ENCODE data around the gene DNAJC25.
"Not testable (repeated sequence)": the region's sequence is repeated elsewhere in the genome, so short reads cannot be mapped to it uniquely, and the experiment has no call there.

The DNAJC25 gene

DNA sequence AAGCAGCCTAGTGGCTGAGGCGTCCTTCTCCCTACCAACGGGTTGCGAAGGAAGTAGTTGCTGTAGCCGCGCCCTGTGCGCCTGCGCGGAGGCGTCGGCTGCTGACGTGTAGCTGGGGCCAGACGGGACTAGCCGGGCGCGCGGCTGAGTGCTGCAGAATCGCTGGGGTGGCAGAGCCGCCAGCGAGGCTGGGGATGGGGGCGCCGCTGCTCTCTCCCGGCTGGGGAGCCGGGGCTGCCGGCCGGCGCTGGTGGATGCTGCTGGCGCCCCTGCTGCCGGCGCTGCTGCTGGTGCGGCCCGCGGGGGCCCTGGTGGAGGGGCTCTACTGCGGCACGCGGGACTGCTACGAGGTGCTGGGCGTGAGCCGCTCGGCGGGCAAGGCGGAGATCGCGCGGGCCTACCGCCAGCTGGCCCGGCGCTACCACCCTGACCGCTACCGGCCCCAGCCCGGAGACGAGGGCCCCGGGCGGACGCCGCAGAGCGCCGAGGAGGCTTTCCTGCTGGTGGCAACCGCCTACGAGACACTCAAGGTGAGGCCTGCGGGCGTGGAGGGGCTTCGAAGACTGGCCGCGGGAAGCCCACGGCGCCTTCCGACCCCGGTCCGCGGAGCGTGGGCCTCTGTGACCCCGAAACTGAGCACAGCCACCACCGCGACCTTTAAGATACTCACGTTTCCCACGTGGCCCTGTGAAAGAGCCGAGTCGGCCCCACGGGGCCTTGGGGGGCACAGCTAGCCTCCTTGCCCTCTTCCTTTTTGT is at the start of gene DNAJC25:
Gene DNAJC25, plus strand, starts transcription at position 121 of the 758 bp plus-strand sequence. Its CDS starts 74 bp downstream, at position 195.
- DNase-seq = peak; percentile 86

DNA sequence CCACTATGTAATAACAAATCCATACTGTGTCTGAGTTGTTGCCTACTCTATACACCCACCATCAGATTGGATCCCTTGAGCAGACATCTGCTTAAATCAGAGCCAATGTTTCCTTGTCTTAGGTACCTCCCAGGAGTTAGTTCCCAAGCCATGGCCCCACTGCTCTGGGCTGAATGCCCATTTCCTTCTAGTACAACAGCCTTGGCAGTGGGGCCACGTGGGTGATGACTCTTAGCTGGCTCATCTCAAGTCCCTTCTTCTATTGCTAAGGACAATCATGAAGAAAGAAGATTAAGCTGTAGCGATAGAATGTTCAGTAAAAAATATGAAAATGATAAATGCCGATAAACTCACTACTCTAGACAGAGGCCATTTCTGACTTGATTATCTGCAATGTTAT is 48.2 kb upstream of the DNAJC25 start:
- DNase-seq = no peak

DNA sequence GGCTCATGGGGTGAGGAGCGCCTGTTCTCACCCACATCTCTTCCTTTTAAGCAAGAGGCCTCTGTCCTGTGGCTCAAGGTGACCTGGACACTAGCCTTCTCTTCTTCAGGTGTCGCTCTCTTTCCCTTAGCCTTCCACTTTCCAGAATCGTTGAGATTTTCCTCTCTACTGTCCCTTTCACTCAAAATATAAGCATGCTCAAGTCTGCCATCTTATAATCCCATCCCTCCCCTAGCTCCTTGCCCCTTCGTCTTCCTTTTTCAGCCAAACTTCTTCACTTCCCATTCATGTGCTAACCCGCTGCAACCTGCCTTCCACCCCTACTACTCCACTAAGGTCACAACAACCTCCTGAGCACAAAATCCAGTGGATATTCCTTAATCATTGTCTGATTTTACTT is 44.8 kb upstream of the DNAJC25 start:
- DNase-seq = no peak

DNA sequence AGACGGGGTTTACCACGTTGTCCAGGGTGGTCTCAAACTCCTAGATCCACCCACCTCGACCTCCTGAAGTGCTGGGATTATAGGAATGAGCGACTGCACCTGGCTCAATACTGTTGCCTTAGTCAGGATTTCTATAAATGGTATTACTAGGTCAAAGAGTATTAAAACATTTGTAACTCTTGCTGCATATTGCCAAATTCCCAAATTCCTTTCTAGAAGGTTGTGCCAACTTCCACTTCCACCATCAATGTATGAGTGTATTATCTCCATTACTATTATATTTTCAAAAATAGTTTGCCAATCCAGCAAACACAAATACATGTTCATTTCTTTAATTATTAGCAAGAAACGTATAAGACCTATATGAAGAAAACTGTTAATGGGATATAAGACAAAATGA is 42.3 kb upstream of the DNAJC25 start:
- DNase-seq = no peak

DNA sequence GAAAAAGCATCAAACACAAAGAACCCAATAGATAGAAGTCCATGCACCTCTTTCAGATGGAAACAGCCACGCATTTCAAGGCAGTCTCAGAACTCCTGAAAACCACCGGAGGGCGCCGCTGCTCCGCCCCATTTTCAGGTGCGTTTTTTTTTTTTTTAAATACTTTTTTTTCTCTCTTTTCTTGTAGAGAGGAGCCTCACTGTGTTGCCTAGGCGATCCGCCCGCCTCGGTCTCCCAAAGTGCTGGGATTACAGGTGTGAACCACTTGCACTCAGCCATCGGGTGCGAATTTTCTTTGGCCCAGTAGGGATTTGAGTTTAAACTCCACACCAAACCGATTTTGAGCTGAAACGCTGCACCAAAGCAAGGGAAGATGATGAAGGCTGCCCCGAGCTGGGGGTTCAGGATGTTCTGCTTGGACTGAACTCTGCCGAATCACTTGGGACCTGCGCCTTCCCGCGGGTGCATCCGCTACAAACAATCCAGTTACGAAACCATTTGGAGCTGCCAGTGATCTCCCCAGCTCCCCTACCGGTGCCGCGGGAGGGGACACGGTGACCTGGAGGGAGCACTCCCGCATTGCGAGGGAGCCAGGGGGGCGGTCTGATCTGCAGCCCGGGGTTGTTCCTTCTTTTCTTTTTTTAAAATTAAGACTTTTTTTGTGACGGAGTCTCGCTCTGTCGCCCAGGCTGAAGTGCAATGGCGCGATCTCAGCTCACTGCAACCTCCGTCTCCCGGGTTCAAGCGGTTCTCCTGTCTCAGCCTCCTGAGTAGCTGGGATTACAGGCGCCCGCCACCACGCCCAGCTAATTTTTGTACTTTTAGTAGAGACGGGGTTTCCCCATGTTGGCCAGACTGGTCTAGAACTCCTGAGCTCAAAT is 33.0 kb upstream of the DNAJC25 start:
- DNase-seq = no peak

DNA sequence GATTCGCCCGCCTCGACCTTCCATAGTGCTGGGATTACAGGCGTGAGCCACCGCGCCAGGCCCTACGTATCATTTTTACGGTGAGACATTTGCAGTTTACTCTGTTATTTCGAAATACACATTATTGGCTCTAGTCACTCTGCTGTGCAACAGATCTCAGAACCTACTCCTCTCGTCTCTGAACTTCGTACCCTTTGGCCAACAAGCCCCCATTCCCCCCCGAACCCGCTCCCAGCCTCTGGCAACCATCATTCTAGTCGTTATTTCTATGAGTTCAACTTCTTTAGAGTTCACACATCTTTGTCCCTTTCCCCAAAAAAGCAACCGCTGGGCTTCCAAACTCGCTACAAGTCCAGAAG is 32.4 kb upstream of the DNAJC25 start:
- no peak for DNase-seq

DNA sequence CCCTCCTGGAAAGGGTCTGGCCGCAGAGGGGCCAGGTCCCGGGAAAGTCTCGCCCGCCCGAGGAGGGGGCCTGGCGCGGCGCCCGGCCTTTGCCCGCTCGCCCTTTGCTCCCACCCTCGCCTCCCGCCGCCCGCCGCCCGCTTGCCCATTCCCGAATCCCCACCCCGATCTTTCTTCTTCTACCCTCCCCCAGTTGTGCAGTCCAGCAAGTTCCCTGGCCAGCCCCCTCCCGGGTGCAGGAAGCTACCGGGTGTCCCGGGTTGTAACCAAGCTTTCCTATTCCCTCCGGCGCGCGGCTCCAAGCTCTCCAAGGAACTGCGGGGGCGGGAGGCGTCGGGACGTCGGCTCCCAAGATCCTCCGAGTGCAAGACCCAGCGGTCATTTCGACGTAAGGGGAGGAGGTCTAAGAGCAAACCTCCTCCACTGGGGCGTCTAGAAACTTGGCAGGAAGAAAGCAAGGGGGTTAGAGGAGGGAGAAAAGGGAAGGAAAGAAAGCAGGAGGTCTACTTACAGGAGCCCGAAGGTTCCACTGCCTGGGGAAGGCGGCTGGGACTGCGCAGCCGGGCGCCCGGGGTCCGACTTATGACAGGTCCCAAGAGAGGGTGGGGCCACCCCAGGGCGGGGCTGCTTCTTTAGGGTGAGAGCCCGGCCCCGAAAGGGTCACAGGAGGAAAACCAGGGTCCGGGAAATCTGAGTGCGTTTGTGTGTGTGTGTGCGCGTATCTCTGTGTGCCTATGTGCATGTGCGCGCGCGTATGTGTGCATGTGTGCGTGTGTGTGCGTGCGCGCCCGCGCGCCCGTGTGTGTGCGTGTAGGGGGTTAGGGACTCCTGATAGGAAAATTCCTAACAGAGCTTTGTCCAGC is 31.8 kb upstream of the DNAJC25 start, which contains the start of gene PTGR1:
Gene PTGR1, minus strand, starts transcription at position 556 of the 863 bp plus-strand sequence. CDS start 2,225 bp downstream, outside the sequence.
- DNase-seq = no peak

DNA sequence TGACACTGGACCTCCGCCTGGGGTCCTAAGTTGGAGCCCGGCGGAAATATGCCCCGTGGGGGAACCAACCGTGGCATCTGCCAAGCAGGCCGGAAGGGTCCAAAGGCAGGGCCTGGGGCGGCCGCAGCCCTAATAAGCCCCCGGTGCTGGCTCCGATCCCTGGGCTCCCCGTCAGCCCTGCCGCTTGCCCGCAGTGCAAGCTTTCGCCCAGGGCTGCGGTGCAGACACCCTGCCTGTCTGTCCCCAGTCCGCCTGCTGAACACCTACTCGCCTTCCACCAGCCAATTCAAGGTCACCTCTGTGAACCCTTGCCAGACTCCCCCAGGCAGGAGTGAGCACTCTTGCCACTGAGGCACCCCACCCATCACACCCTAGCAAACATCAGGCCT is 31.2 kb upstream of the DNAJC25 start:
- no peak for DNase-seq

DNA sequence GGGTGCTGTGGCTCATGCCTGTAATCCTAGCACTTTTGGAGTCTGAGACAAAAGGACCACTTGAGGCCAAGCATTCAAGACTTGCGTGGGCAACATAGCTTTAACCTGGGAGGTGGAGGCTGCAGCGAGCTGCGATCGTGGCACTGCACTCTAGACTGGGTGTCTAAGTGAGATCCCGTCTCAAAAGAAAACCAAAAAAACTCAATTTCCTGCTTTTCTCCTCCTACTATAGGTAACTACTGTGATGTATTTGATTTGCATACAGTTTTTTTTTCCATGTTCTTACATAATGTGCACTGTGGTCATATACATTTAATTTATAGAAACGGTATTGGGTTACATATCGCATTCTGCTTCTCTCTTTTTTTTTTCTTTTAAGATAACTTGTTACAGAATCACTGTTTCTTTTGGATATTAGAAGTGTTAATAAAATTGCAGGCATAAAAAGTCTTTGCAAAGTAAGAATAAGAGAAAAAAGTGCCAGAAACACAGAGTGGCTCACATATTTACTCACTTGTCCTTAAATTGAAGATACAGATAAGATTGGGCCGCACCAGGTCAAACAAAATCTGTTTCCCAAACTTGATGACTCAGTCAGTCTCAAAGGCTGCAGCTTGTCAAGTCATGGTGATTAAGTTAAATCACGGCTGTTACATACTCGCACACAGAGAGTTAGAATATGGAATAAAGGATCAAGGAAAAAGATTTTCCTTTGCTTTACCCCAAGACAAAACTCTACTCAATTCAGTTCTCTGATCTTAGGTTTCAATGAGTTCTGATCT is 29.7 kb upstream of the DNAJC25 start:
- DNase-seq = no peak

DNA sequence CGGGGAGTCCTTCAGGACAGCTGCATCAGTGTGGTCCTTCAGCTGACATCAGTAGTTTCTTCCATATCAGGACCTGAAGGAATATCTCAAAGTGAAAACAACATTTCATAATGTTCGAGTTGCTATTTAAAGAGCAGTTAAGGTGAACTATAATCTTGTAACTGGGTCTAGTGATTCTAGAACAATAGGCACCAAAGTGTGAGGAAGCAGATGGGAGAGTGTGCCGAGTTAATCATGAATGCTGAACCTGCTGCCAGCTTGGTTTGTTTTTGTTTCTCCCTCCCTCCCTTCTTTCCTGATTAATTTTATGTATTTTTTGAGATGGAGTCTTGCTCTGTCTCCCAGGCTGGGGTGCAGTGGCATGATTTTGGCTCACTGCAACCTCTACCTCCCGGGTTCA is 28.1 kb upstream of the DNAJC25 start:
- no peak for DNase-seq

DNA sequence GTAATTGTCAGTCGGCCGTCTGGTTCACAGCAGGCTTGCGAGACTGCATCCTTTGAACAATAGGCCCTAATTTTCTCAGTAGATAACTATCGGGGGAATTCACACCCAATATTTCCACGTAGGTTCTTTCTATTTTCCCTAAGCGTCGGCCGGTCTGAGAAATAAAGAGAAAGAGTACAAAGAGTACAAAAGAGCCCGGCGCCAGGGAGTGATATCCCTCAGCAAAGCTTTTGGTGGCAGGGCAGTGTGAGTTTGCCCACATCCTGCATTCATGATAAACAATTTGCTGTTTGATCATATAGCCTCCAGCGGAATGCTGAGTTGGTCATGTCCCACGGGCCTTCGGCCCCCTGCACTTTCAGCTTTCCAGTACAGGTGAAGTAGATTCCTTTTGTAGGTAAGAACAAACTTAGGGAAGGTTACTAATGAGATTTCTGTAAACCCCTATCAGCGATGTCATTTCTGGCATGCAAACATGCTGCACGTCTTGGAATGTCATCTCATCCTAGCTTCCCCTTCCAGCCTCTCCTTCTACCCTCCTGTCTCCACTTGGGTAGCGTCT is 27.0 kb upstream of the DNAJC25 start:
- DNase-seq = no peak

DNA sequence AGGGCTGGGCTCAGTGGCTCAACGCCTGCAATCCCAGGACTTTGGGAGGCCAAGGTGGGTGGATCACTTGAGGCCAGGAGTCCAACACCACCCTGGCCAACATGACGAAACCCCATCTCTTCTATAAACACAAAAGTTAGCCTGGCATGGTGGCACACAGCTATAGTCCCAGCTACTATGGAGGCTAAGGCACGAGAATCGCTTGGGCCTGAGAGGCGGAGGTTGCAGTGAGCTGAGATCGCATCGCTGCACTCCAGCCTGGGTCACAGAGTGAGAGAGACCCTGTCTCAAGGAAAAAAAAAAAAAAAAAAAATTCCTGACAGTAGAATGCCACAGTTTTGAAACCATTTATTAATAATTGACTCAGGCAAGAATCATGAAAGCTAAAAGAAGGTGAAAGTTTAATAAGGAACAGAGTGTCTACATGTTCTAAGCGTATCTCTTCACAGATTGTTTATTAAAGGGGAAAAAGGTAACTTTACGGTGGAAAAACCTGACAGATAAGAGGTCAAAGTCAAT is 26.0 kb upstream of the DNAJC25 start:
- DNase-seq = no peak

DNA sequence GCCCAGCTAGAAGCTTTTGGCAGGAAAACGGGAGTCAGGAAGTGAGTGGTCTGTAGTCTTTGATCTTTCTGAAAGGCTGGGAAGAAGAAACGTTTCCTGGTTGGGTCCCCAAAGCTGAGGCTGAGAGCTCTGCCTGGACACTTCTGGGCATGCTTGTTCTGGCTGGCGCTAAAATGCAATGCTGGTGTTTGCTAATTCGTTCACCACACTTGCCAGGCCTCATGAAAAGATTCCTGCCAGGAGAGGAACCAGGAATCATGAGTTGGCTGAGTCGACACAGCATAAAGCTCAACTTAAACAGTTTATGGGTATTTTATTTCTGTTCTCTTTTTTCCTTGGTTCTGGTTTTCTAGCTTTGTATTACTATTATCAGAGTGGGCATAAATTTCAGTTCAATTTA is 21.0 kb upstream of the DNAJC25 start:
- no peak for DNase-seq

DNA sequence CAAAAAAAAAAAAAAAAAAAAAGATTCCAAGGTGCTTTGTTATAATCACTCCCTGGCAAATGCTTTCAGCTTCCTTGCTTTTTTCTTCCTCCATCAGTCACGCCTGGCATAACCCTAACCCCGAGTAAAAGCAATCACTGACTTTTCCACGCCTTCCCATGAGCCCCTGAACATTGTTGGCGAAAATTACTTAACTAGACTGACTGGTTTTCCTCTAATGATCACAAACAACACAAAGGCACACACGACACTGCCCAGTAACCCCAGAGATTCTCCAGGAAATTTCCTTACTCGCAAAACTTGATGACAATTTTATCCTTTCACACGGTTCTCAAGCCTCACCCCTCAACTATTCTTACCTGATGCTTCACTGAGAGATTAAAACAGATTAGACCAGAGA is 20.3 kb upstream of the DNAJC25 start:
- DNase-seq = no peak

DNA sequence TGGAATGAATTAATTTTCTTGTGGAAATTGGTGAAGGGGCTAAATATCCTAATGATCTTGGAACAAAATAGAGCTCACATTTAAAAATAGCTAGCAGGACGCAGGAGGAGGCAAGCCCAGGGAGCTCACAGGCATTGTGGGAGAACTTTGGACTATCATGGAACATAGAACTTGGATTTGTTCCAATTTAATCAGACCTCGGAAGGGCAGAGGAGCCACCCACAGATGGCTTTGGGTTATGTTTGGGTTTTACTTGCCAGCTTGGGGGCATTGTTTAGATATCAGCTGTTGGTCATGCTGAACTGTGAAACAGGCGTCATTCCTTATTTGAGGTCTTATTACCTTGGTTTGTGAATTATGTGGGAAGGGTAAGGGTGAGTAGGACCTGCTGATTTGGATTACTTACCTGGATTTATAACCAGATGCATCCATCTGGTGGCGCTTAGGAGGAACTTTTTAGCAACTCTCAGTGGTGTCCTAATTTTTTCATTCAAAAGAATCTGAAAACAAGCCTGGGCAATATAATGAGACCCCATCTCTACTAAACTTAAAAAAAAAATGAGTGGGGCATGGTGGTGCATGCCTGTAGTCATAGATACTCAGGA is 17.6 kb upstream of the DNAJC25 start:
- no peak for DNase-seq

DNA sequence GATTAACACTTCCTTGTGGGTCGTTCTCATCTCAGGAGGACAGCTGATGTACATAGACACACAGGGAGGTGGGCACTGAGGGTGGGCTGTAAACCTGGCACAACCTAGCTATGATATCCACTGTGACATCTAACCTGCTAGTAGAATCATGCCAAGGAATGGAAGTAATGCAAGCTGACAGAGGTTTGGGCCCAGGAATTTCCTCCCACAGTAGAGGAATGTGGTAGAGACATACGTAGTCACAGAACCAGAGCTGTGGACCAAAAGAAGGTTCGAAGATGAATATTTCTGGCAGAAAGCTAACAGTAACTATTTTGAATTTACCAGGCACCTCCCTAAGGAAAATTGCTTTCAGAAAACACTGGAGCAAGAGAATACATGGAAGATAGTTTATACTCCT is 15.2 kb upstream of the DNAJC25 start:
- DNase-seq = no peak

DNA sequence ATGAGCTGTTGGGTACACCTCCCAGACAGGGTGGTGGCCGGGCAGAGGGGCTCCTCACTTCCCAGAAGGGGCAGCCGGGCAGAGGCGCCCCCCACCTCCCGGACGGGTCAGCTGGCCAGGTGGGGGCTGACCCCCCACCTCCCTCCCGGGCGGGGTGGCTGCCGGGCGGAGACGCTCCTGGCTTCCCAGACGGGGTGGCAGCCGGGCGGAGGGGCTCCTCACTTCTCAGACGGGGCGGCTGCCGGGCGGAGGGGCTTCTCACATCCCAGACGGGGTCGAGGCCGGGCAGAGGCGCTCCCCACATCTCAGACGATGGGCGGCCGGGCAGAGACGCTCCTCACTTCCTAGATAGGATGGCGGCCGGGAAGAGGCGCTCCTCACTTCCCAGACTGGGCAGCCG is 13.8 kb upstream of the DNAJC25 start:
- not testable (repeated sequence) for DNase-seq

DNA sequence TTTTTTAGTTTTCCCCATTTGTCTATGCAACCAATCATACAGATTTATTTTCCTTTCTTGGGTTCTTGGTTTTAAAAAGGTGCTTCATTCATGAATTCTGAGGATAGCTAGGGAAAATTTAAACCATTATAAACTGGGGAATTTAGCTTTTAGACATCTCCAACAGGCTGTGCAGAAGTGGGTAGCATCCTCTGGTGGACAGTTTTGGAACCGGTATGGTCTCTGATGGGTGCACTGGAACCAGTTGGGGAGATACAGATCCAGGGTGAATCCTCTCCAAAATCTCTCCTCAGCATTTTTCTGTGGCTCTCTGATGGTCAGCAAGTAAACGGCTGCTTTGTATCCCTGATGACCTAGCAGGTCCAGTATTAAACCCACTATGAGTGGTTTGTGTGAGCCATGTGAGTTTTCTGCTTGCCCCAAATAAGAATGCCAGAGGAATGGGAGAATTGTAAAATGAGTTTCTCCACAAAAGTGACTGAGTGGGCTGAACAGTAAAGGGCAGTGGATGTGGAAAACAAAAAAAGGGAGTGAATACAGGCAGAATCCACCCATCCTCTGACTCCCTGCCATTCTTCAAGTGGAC is 9.1 kb upstream of the DNAJC25 start:
- DNase-seq = no peak

DNA sequence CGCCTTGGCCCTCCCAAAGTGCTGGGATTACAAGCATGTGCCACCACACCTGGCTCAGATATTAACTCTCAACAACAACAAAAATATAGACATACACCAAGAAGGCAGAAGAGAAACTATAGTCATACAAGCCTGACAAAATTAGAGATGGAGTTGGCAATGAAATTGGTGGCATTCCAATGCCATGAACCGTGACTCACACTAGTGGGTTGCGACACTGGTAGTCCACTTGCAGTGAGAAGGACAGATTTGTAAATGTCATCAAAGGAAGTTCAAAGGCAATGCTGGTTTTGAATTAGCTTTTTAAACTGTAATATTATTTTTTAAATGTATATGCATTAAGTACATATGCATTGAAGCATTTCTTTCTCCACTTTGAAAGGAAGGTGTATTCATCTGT is 8.5 kb upstream of the DNAJC25 start:
- no peak for DNase-seq

DNA sequence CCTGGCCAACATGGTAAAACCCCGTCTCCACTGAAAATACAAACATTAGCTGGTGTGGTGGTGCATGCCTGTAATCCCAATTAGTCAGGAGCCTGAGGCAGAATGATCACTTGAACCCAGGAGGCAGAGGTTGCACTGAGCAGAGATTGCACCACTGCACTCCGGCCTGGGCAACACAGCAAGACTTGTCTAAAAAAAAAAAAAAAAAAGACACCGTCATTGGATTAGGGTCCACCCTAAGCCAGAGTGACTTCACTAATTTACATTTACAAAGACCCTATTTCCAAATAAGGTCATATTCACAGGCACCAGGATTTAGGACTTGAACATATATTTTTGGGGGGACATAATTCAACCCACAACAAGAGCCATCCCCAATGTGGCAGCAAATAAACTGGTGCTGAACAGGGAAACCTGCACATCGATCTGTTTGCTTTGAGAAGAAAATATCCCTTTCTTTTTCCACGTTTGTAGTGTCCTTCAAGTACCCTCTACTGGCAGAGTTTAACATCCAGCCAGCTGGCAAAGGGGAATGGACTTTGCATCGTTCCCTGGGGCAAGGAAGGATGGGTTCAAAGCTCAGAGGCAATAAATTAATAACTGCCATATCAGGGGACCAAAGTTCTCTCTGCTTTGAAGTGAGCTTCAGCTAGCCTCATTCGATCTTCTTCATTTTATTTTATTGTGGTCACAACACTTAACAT is 3.7 kb upstream of the DNAJC25 start:
- DNase-seq = no peak

Data from NCI-H2107 (cell line).